Loucy (cell line): ENCODE data around the gene SERPINC1.
"Not testable (repeated sequence)": the region's sequence is repeated elsewhere in the genome, so short reads cannot be mapped to it uniquely, and the experiment has no call there.

Source experiments
- H2AFZ ChIP-seq: fragments of 200-600 bp; sonication (generic); 2 replicates; pipeline ENCODE4 v1.6.0; 2016; ENCODE audit warnings: antibody characterized with exemption, mild to moderate bottlenecking, low read length, moderate library complexity
- H3F3A ChIP-seq: fragments of 200-600 bp; 2 replicates; pipeline ENCODE4 v1.6.0; 2016; ENCODE audit warnings: antibody characterized with exemption, low read depth, mild to moderate bottlenecking
- H3K27me3 ChIP-seq: fragments of 200-600 bp; sonication (generic); 2 replicates; pipeline ENCODE4 v1.6.1; 2014; ENCODE audit warnings: low read length, mild to moderate bottlenecking; ENCODE audit not compliant: insufficient read depth, poor library complexity, severe bottlenecking
- H3K36me3 ChIP-seq: fragments of 200-600 bp; sonication (generic); 2 replicates; pipeline ENCODE4 v1.6.1; 2016; ENCODE audit warnings: low read length; ENCODE audit not compliant: insufficient read depth
- H3K4me1 ChIP-seq: fragments of 200-600 bp; sonication (generic); 2 replicates; pipeline ENCODE4 v1.5.1; 2014; ENCODE audit warnings: low read length, mild to moderate bottlenecking; ENCODE audit not compliant: insufficient read depth, poor library complexity, severe bottlenecking
- H3K4me2 ChIP-seq: fragments of 200-600 bp; sonication (generic); 2 replicates; pipeline ENCODE4 v1.6.0; 2014; ENCODE audit warnings: antibody characterized with exemption, low read length, low read depth, mild to moderate bottlenecking; ENCODE audit not compliant: poor library complexity, severe bottlenecking
- H3K4me3 ChIP-seq: fragments of 200-600 bp; sonication (generic); 2 replicates; pipeline ENCODE4 v1.5.1; 2014; ENCODE audit warnings: low read length, mild to moderate bottlenecking, mixed read lengths; ENCODE audit not compliant: poor library complexity, severe bottlenecking
- H3K79me2 ChIP-seq: fragments of 200-600 bp; sonication (generic); 2 replicates; pipeline ENCODE4 v1.6.1; 2014; ENCODE audit warnings: low read length; ENCODE audit not compliant: insufficient read depth
- H3K9ac ChIP-seq: fragments of 200-600 bp; sonication (generic); 2 replicates; pipeline ENCODE4 v1.6.0; 2014; ENCODE audit warnings: mild to moderate bottlenecking, low read depth, low read length, moderate library complexity; ENCODE audit not compliant: poor library complexity, severe bottlenecking
- H3K9me2 ChIP-seq: fragments of 200-600 bp; sonication (generic); replicated peaks from 2 replicates; pipeline ENCODE4 v1.6.1; 2016; ENCODE audit warnings: low read depth, low read length, mixed read lengths
- H3K9me3 ChIP-seq: fragments of 200-600 bp; sonication (generic); 2 replicates; pipeline ENCODE4 v1.6.1; 2014; ENCODE audit warnings: mild to moderate bottlenecking, antibody characterized with exemption, low read length, low read depth; ENCODE audit not compliant: insufficient read depth
- H4K20me1 ChIP-seq: fragments of 200-600 bp; sonication (generic); 2 replicates; pipeline ENCODE4 v1.6.0; 2014; ENCODE audit warnings: antibody characterized with exemption, low read length, mild to moderate bottlenecking; ENCODE audit not compliant: insufficient read depth, poor library complexity, severe bottlenecking
- EZH2phosphoT487 ChIP-seq: fragments of 200-600 bp; IDR thresholded peaks from 2 replicates; pipeline ENCODE4 v1.6.1; 2018; ENCODE audit warnings: antibody characterized with exemption, mild to moderate bottlenecking, moderate library complexity, borderline replicate concordance
- TF ChIP-seq, protein P1 (sequence below): fragments of 200-600 bp; sonication (generic); conservative IDR thresholded peaks from 2 replicates; pipeline ENCODE4 v1.5.1; 2014; ENCODE audit warnings: mild to moderate bottlenecking, antibody characterized with exemption, low read length

Gene SERPINC1

DNA sequence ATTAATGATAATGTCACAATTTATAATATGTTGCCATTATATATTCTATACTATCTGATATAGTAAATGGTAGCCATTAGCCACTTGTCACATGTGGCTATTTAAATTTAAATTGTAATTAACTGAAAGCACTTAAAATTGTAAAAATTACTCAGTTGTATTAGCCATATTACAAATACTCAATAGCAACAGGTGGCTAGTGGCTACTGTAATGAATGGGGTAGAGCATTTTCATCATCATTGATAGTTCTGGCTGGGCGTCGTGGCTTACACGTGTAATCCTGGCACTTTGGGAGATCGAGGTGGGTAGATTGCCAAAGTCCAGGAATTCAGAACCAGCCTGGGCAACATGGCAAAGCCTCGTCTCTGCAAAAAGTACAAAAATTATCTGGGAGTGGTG lies 32.4 kb downstream of the SERPINC1 start:
- Histone ChIP-seq H3K9ac (no peak overlapping the region), H3F3A (no peaks in the 10 kb centered on the region), H4K20me1 (no peaks in the 10 kb centered on the region), H3K36me3 (peaks cover 12% of the 10 kb centered on the region; the same call in 1 of the 2 replicates), H2AFZ (no peak overlapping the region), H3K4me3 (no peak overlapping the region), H3K9me2 (no peaks in the 10 kb centered on the region), H3K4me2 (no peak overlapping the region), H3K4me1 (peaks cover 19% of the 10 kb centered on the region), H3K79me2 (no peaks in the 10 kb centered on the region), H3K27me3 (no peaks in the 10 kb centered on the region), H3K9me3 (no peaks in the 10 kb centered on the region)
- TF ChIP-seq EZH2phosphoT487, result no peak
- TF ChIP-seq, protein P1, sequence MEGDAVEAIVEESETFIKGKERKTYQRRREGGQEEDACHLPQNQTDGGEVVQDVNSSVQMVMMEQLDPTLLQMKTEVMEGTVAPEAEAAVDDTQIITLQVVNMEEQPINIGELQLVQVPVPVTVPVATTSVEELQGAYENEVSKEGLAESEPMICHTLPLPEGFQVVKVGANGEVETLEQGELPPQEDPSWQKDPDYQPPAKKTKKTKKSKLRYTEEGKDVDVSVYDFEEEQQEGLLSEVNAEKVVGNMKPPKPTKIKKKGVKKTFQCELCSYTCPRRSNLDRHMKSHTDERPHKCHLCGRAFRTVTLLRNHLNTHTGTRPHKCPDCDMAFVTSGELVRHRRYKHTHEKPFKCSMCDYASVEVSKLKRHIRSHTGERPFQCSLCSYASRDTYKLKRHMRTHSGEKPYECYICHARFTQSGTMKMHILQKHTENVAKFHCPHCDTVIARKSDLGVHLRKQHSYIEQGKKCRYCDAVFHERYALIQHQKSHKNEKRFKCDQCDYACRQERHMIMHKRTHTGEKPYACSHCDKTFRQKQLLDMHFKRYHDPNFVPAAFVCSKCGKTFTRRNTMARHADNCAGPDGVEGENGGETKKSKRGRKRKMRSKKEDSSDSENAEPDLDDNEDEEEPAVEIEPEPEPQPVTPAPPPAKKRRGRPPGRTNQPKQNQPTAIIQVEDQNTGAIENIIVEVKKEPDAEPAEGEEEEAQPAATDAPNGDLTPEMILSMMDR, result no peak

DNA sequence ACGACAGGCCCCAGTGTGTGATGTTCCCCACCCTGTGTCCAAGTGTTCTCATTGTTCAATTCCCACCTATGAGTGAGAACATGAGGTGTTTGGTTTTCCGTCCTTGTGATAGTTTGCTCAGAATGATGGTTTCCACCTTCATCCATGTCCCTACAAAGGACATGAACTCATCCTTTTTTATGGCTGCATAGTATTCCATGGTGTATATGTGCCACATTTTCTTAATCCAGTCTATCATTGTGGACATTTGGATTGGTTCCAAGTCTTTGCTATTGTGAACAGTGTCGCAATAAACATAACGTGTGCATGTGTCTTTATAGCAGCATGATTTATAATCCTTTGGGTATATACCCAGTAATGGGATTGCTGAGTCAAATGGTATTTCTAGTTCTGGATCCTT lies 36.0 kb downstream of the SERPINC1 start:
- H3K4me3 ChIP-seq, H3K36me3 ChIP-seq, H2AFZ ChIP-seq, H4K20me1 ChIP-seq, H3K9me3 ChIP-seq, H3K27me3 ChIP-seq, H3K4me1 ChIP-seq, H3K4me2 ChIP-seq, H3K79me2 ChIP-seq, H3K9ac ChIP-seq, H3F3A ChIP-seq, H3K9me2 ChIP-seq: not testable (repeated sequence)

DNA sequence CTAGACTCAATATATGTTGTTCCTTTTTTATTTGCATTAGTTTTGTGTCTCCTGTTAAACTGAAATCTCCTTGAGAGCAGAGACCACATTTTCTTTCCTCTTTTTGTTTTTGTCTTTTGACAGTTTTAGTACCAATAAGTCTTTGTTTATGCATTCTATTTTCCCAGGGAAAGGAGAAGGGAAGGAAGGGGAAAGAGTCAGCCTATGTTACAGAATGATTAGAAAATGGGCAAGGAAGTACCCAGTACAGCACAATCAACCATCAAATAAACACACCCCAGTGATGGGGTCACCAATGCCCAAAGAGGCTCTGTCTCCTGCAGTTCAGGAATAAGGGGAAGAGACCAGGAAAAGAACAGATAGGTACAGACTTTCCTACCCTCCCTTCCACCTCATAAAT lies 38.9 kb downstream of the SERPINC1 start:
- peaks cover 6% of the 10 kb centered on the region for H3K4me1 ChIP-seq
- no peak overlapping the region for H3K4me3 ChIP-seq
- H3K79me2 ChIP-seq, result peaks cover 10% of the 10 kb centered on the region
- no peak overlapping the region for H2AFZ ChIP-seq
- H3K27me3 ChIP-seq, result no peaks in the 10 kb centered on the region
- no peak for TF ChIP-seq EZH2phosphoT487
- TF ChIP-seq, protein P1, result no peak
- H3K36me3 ChIP-seq, result no peaks in the 10 kb centered on the region
- no peak overlapping the region for H3K4me2 ChIP-seq
- H3K9ac ChIP-seq, result no peak overlapping the region
- H3F3A ChIP-seq, result no peaks in the 10 kb centered on the region
- H3K9me2 ChIP-seq, result no peaks in the 10 kb centered on the region
- H3K9me3 ChIP-seq, result no peaks in the 10 kb centered on the region
- no peaks in the 10 kb centered on the region for H4K20me1 ChIP-seq

DNA sequence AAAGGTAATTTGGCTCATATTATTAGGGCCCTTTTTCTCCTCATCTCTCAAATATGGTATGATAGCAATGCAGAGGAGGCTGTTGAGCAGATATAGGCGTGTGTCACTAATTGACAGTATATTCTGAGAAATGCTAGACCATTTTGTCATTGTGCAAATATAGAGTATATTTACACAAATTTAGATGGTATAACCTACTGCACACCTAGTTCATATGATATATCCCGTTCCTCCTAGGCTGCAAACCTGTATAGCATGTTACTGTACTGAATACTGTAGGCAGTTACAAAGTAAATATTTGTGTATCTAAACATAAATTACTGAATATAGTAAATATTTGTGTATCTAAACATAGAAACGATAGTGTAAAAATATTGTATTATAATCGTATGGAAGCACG lies 40.4 kb downstream of the SERPINC1 start:
- Histone ChIP-seq H3K79me2 (peaks cover 22% of the 10 kb centered on the region), H3K4me3 (no peak overlapping the region), H3K9ac (no peak overlapping the region), H3K4me1 (peaks cover 8% of the 10 kb centered on the region), H3F3A (no peaks in the 10 kb centered on the region), H3K27me3 (no peaks in the 10 kb centered on the region), H4K20me1 (no peaks in the 10 kb centered on the region), H3K36me3 (no peaks in the 10 kb centered on the region), H3K9me2 (no peaks in the 10 kb centered on the region), H3K4me2 (no peak overlapping the region), H2AFZ (no peak overlapping the region), H3K9me3 (no peaks in the 10 kb centered on the region)
- TF ChIP-seq EZH2phosphoT487, result no peak
- TF ChIP-seq, protein P1, result no peak
